SK-N-SH treated with all-trans-retinoic acid at 6 μM for 48 hours (cell line): ENCODE data around the gene QPCT.
"Not testable (repeated sequence)": the region's sequence is repeated elsewhere in the genome, so short reads cannot be mapped to it uniquely, and the experiment has no call there.

Experiments
- PATZ1 ChIP-seq: fragments of 250-450 bp; sonication (Bioruptor Pico); IDR thresholded peaks from 2 replicates; pipeline ENCODE4 v1.8.0; 2020; ENCODE audit warnings: mild to moderate bottlenecking, moderate library complexity, borderline replicate concordance
- POU6F1 ChIP-seq: fragments of 250-450 bp; sonication (Bioruptor Pico); IDR thresholded peaks from 2 replicates; pipeline ENCODE4 v1.8.0; 2021; ENCODE audit warnings: low read depth, mild to moderate bottlenecking, moderate library complexity, borderline replicate concordance
- PPARA ChIP-seq: fragments of 250-450 bp; sonication (Bioruptor Pico); IDR thresholded peaks from 2 replicates; pipeline ENCODE4 v1.5.0; 2020; ENCODE audit warnings: mild to moderate bottlenecking, borderline replicate concordance
- ZC3H10 ChIP-seq: fragments of 250-450 bp; sonication (Bioruptor Pico); IDR thresholded peaks from 2 replicates; pipeline ENCODE4 v1.5.1; 2021; ENCODE audit warnings: mild to moderate bottlenecking, moderate library complexity

- TF ChIP-seq ZC3H10 (CRISPR knock-in tag); PATZ1 (CRISPR knock-in tag); POU6F1 (CRISPR knock-in tag); PPARA: not testable (repeated sequence)
Observed at GRCh38 chr2:37384261-37384660, 39.8 kb downstream of the QPCT start.
